Parathyroid adenoma (tissue), 2 donors: ENCODE data around the gene HCN4.

Source experiments
- H2AFZ ChIP-seq: fragments of 300-600 bp; sonication (generic); one replicate; pipeline ENCODE4 v1.7.0; 2017; ENCODE audit warnings: antibody characterized with exemption, mild to moderate bottlenecking
- H3K27ac ChIP-seq: fragments of 300-600 bp; sonication (generic); one replicate; pipeline ENCODE4 v1.7.0; 2017
- H3K27me3 ChIP-seq: fragments of 300-600 bp; sonication (generic); one replicate; pipeline ENCODE4 v1.7.0; 2017; ENCODE audit warnings: low read length; ENCODE audit not compliant: control insufficient read depth, insufficient read depth
- H3K36me3 ChIP-seq: fragments of 300-600 bp; sonication (generic); one replicate; pipeline ENCODE4 v1.7.0; 2017; ENCODE audit warnings: low read length; ENCODE audit not compliant: control insufficient read depth, insufficient read depth
- H3K4me1 ChIP-seq: fragments of 300-600 bp; sonication (generic); one replicate; pipeline ENCODE4 v1.7.0; 2017; ENCODE audit warnings: control low read depth
- H3K4me2 ChIP-seq: fragments of 300-600 bp; sonication (generic); one replicate; pipeline ENCODE4 v1.7.0; 2017; ENCODE audit warnings: low read length
- H3K4me3 ChIP-seq: fragments of 300-600 bp; sonication (generic); one replicate; pipeline ENCODE4 v1.7.0; 2017; ENCODE audit warnings: low read depth, low read length
- H3K79me2 ChIP-seq: fragments of 300-600 bp; sonication (generic); one replicate; pipeline ENCODE4 v1.7.0; 2017; ENCODE audit warnings: control low read depth
- H3K9ac ChIP-seq: fragments of 300-600 bp; sonication (generic); one replicate; pipeline ENCODE4 v1.7.0; 2017; ENCODE audit warnings: mild to moderate bottlenecking
- H3K9me3 ChIP-seq: fragments of 300-600 bp; sonication (generic); one replicate; pipeline ENCODE4 v1.7.0; 2017; ENCODE audit warnings: low read length; ENCODE audit not compliant: control insufficient read depth
- CTCF ChIP-seq: fragments of 300-600 bp; sonication (generic); IDR thresholded peaks from one replicate; pipeline ENCODE4 v1.7.0; 2017; ENCODE audit warnings: antibody characterized with exemption, mild to moderate bottlenecking
- donor health status: primary hyperparathyroidism.

The HCN4 gene

DNA sequence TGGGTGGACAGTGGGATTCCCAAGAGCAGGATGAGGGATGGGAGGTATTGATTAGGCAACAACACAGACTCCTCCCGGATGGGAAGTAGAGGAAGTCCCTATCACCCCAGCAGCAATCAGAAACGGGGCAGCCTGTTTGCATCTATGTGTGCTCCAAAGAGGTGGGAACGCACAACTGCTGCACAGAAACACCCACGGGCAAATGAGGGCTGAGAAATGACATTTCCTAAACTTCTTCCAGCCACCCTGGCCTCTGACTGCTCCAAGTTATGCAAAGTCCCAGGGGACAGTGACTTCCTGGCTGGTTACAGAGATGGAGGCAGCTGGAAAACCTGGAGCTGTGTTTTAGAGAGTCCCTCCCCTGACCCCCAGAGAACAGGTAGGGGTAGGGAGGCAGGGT is 42.6 kb downstream of the HCN4 start:
- H3K9me3 ChIP-seq: no peaks in the 10 kb centered on the region
- no peaks in the 10 kb centered on the region for H3K4me1 ChIP-seq
- no peak for TF ChIP-seq CTCF
- H3K4me3 ChIP-seq: no peak overlapping the region
- no peaks in the 10 kb centered on the region for H3K36me3 ChIP-seq
- H3K27ac ChIP-seq: no peak overlapping the region
- no peaks in the 10 kb centered on the region for H3K27me3 ChIP-seq
- H3K79me2 ChIP-seq: no peaks in the 10 kb centered on the region
- no peak overlapping the region for H2AFZ ChIP-seq
- H3K4me2 ChIP-seq: no peak overlapping the region
- H3K9ac ChIP-seq: no peak overlapping the region

GRCh38 chr15:73325191-73325861 is 43.4 kb downstream of the HCN4 start:
- Histone ChIP-seq H3K9me3 (no peaks in the 10 kb centered on the region), H3K4me2 (no peak overlapping the region), H3K9ac (no peak overlapping the region), H3K79me2 (no peaks in the 10 kb centered on the region), H3K27me3 (no peaks in the 10 kb centered on the region), H3K36me3 (no peaks in the 10 kb centered on the region), H2AFZ (no peak overlapping the region), H3K4me1 (no peaks in the 10 kb centered on the region), H3K27ac (no peak overlapping the region), H3K4me3 (no peak overlapping the region)
- no peak for TF ChIP-seq CTCF

GRCh38 chr15:73324496-73325170 is 44.1 kb downstream of the HCN4 start:
- H2AFZ ChIP-seq: no peak overlapping the region
- no peak overlapping the region for H3K27ac ChIP-seq
- TF ChIP-seq CTCF: no peak
- H3K9ac ChIP-seq: no peak overlapping the region
- no peaks in the 10 kb centered on the region for H3K4me1 ChIP-seq
- H3K27me3 ChIP-seq: no peaks in the 10 kb centered on the region
- no peaks in the 10 kb centered on the region for H3K79me2 ChIP-seq
- H3K4me3 ChIP-seq: no peak overlapping the region
- H3K36me3 ChIP-seq: no peaks in the 10 kb centered on the region
- H3K9me3 ChIP-seq: no peaks in the 10 kb centered on the region
- no peak overlapping the region for H3K4me2 ChIP-seq

- H3K36me3 ChIP-seq: no peaks in the 10 kb centered on the region
- H3K4me3 ChIP-seq: no peak overlapping the region
- H3K4me1 ChIP-seq: no peaks in the 10 kb centered on the region
- no peaks in the 10 kb centered on the region for H3K79me2 ChIP-seq
- no peak overlapping the region for H2AFZ ChIP-seq
- no peak for TF ChIP-seq CTCF
- no peak overlapping the region for H3K4me2 ChIP-seq
- H3K9ac ChIP-seq: no peak overlapping the region
- no peak overlapping the region for H3K27ac ChIP-seq
- H3K27me3 ChIP-seq: no peaks in the 10 kb centered on the region
- no peaks in the 10 kb centered on the region for H3K9me3 ChIP-seq
Measured at GRCh38 chr15:73323956-73324355, 44.8 kb downstream of the HCN4 start.
